Glutamatergic neuron (in vitro differentiated cells): ENCODE data around the gene RHEX. TPM values are rescaled to one million over a fixed set of nuclear protein-coding genes. Genes with fewer than 3 reads are reported as not detected.

Experiments
- DNase-seq: peaks from one replicate; pipeline ENCODE4 v3.0.0; 2022
- H3K27ac Mint-ChIP-seq: one replicate; pipeline ENCODE4 v1.8.0; 2020; ENCODE audit warnings: mild to moderate bottlenecking, mixed read lengths, inconsistent platforms; ENCODE audit not compliant: unreplicated experiment
- H3K27me3 Mint-ChIP-seq: one replicate; pipeline ENCODE4 v1.8.0; 2020; ENCODE audit warnings: mild to moderate bottlenecking, moderate library complexity, mixed read lengths, inconsistent platforms; ENCODE audit not compliant: unreplicated experiment
- H3K36me3 Mint-ChIP-seq: one replicate; pipeline ENCODE4 v1.8.0; 2020; ENCODE audit warnings: mild to moderate bottlenecking, mixed read lengths, inconsistent platforms; ENCODE audit not compliant: unreplicated experiment
- H3K4me1 Mint-ChIP-seq: one replicate; pipeline ENCODE4 v1.8.0; 2020; ENCODE audit warnings: mild to moderate bottlenecking, low read depth, mixed read lengths, inconsistent platforms; ENCODE audit not compliant: unreplicated experiment
- H3K4me3 Mint-ChIP-seq: one replicate; pipeline ENCODE4 v1.8.0; 2020; ENCODE audit warnings: mild to moderate bottlenecking, mixed read lengths, inconsistent platforms; ENCODE audit not compliant: unreplicated experiment
- H3K9me3 Mint-ChIP-seq: one replicate; pipeline ENCODE4 v1.8.0; 2020; ENCODE audit warnings: mild to moderate bottlenecking, moderate library complexity, mixed read lengths, inconsistent platforms; ENCODE audit not compliant: unreplicated experiment
- CTCF ChIP-seq: fragments of 200-600 bp; sonication (generic); IDR thresholded peaks from one replicate; pipeline ENCODE4 v1.5.0; 2021; ENCODE audit not compliant: partially characterized antibody, unreplicated experiment
- total RNA-seq: library from RNA; stranded (reverse); fragmentation: NEBNext Ultra II Directional; extraction: Animal tissue kit (Norgen Biotek cat#: 25700); gene quantifications from one replicate; pipeline ENCODE4 v1.2.1, GENCODE V29; 2021; ENCODE audit not compliant: unreplicated experiment

The RHEX gene
- total RNA-seq, 1 donor from 2014 or later, result not detected

- TF ChIP-seq CTCF, result no peak
- peaks cover 10% of the 10 kb centered on the region for H3K36me3 Mint-ChIP-seq
- H3K4me1 Mint-ChIP-seq, result peaks cover 2% of the 10 kb centered on the region
- DNase-seq, result no peak
- peaks cover 23% of the 10 kb centered on the region for H3K27me3 Mint-ChIP-seq
- no peak overlapping the region for H3K27ac Mint-ChIP-seq
- H3K9me3 Mint-ChIP-seq, result peaks cover 3% of the 10 kb centered on the region
- no peak overlapping the region for H3K4me3 Mint-ChIP-seq
Measured at GRCh38 chr1:206115791-206116190, 62.8 kb downstream of the RHEX start.

- Mint-ChIP-seq H3K36me3 (peaks cover 9% of the 10 kb centered on the region), H3K4me3 (no peak overlapping the region), H3K27me3 (peaks cover 22% of the 10 kb centered on the region)
Measured at GRCh38 chr1:206116191-206116872, 63.4 kb downstream of the RHEX start.

GRCh38 chr1:206116873-206117150 lies 63.8 kb downstream of the RHEX start:
- H3K27ac Mint-ChIP-seq, result no peak overlapping the region
- peaks cover 2% of the 10 kb centered on the region for H3K4me1 Mint-ChIP-seq
- TF ChIP-seq CTCF, result no peak
- peaks cover 22% of the 10 kb centered on the region for H3K27me3 Mint-ChIP-seq
- H3K36me3 Mint-ChIP-seq, result peaks cover 5% of the 10 kb centered on the region
- H3K4me3 Mint-ChIP-seq, result peak overlapping the region; percentile 94
- no peak for DNase-seq
- no peaks in the 10 kb centered on the region for H3K9me3 Mint-ChIP-seq

More at GRCh38 chr1:206116191-206116872, 63.4 kb downstream of the RHEX start:
- TF ChIP-seq CTCF, result no peak
- peaks cover 3% of the 10 kb centered on the region for H3K9me3 Mint-ChIP-seq
- no peak overlapping the region for H3K27ac Mint-ChIP-seq
- H3K4me1 Mint-ChIP-seq, result peaks cover 2% of the 10 kb centered on the region
- no peak for DNase-seq

- H3K36me3 Mint-ChIP-seq, result peaks cover 5% of the 10 kb centered on the region
- H3K27me3 Mint-ChIP-seq, result peaks cover 20% of the 10 kb centered on the region
- no peak for TF ChIP-seq CTCF
- DNase-seq, result peak; percentile 60
- peaks cover 2% of the 10 kb centered on the region for H3K4me1 Mint-ChIP-seq
- H3K27ac Mint-ChIP-seq, result no peak within 1 kb of the TSS
- no peaks in the 10 kb centered on the region for H3K9me3 Mint-ChIP-seq
- peak within 1 kb of the TSS; percentile 94 for H3K4me3 Mint-ChIP-seq
Measured at GRCh38 chr1:206117151-206117948, 64.4 kb downstream of the RHEX start, which contains the start of gene AVPR1B. AVPR1B (minus strand) TSS chr1:206117388; CDS start chr1:206116890, 498 bp downstream.

- H3K36me3 Mint-ChIP-seq, result peaks cover 5% of the 10 kb centered on the region
- DNase-seq, result no peak
- H3K9me3 Mint-ChIP-seq, result no peaks in the 10 kb centered on the region
- H3K27me3 Mint-ChIP-seq, result peaks cover 12% of the 10 kb centered on the region
- TF ChIP-seq CTCF, result no peak
- H3K4me3 Mint-ChIP-seq, result no peak overlapping the region
- peaks cover 2% of the 10 kb centered on the region for H3K4me1 Mint-ChIP-seq
- H3K27ac Mint-ChIP-seq, result no peak overlapping the region
Measured at GRCh38 chr1:206120406-206120805, 67.4 kb downstream of the RHEX start.
